MM.1S (cell line): Measurements from ENCODE around the gene IRF2BPL.

Experiments
- CTCF ChIP-seq: fragments of 300-600 bp; sonication (generic); IDR thresholded peaks from 2 replicates; pipeline ENCODE4 v1.5.1; 2016; ENCODE audit warnings: antibody characterized with exemption, low read length, mixed read lengths
- EZH2 ChIP-seq: fragments of 300-600 bp; sonication (generic); optimal IDR thresholded peaks from 2 replicates; pipeline ENCODE3; 2017; ENCODE audit warnings: low read depth, mild to moderate bottlenecking, antibody characterized with exemption, low read length, mixed read lengths
- EZH2phosphoT487 ChIP-seq: fragments of 300-600 bp; sonication (generic); IDR thresholded peaks from 2 replicates; pipeline ENCODE4 v1.6.1; 2018; ENCODE audit warnings: antibody characterized with exemption, low read length

- no peak for TF ChIP-seq CTCF
- no peak for TF ChIP-seq EZH2
- no peak for TF ChIP-seq EZH2phosphoT487
Measured at GRCh38 chr14:76997257-76997970, 31.1 kb downstream of the IRF2BPL start.
